Left ventricle myocardium inferior (tissue), 1 donor: ENCODE results near the gene PDE9A. TPM values are rescaled to one million over a fixed set of nuclear protein-coding genes. Genes with fewer than 3 reads are reported as not detected.
A peak's percentile ranks its signal among the peaks of the same experiment; 100 is the strongest.

Experiments
- DNase-seq: peaks from one replicate; pipeline ENCODE4 v3.0.0-alpha.2; 2020
- H3K27ac ChIP-seq: fragments of 200-600 bp; replicated peaks from 2 replicates; pipeline ENCODE4 v1.8.0; 2021
- H3K27me3 ChIP-seq: fragments of 200-600 bp; 2 replicates; pipeline ENCODE4 v1.8.0; 2021; ENCODE audit warnings: low read depth
- H3K36me3 ChIP-seq: fragments of 200-600 bp; 2 replicates; pipeline ENCODE4 v1.8.0; 2021
- H3K4me1 ChIP-seq: fragments of 200-600 bp; 2 replicates; pipeline ENCODE4 v1.8.0; 2021
- H3K4me3 ChIP-seq: fragments of 200-600 bp; 2 replicates; pipeline ENCODE4 v1.8.0; 2021; ENCODE audit warnings: mild to moderate bottlenecking, moderate library complexity
- H3K9me3 ChIP-seq: fragments of 200-600 bp; replicated peaks from 2 replicates; pipeline ENCODE4 v1.8.0; 2021
- CTCF ChIP-seq: fragments of 200-600 bp; IDR thresholded peaks from 2 replicates; pipeline ENCODE4 v1.8.0; 2021; ENCODE audit warnings: antibody characterized with exemption, mild to moderate bottlenecking, borderline replicate concordance
- intact Hi-C: fragments of 100-400 bp; cut with micrococcal nuclease; formaldehyde crosslinking; loops from one replicate; pipeline ENCODE4 v1.11.0; 2022
- total RNA-seq: library from RNA; stranded (reverse); fragmentation: NEBNext Ultra II Directional; extraction: Animal tissue kit (Norgen Biotek cat#: 25700); gene quantifications from one replicate; pipeline ENCODE4 v1.2.1, GENCODE V29; 2021
- donor health status: DM: no; HTN: yes; CAD: no; lungs with severe emphysema.

Gene PDE9A
- total RNA-seq, 1 donor from 2014 or later: 3.2 TPM

DNA sequence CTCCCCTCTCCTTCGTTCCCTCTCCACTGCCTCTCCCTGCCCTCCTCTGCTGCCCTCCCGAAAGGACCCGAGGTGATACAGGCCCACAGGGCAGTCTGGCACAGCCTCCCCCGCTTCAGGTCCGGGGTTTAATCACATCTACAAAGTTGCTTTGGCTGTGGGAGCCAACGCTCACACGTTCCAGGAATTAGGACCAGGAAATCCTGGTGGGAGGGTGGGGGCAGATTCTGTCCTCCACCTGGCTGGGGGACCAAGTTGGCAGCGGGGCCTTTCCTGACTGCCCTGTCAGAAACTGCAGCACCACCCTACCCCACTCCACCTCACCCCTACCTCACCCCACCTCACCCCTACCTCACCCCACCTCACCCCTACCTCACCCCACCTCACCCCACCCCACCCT, 130.9 kb downstream of the PDE9A start:
- Histone ChIP-seq H3K36me3 (no peaks in the 10 kb centered on the region), H3K27ac (peak overlapping the region; percentile 92), H3K4me3 (peak overlapping the region; percentile 39), H3K9me3 (peaks cover 9% of the 10 kb centered on the region), H3K4me1 (peaks cover 31% of the 10 kb centered on the region), H3K27me3 (peaks cover 72% of the 10 kb centered on the region)
- no peak for TF ChIP-seq CTCF
- intact Hi-C loops: no loop called here
- no peak for DNase-seq

DNA sequence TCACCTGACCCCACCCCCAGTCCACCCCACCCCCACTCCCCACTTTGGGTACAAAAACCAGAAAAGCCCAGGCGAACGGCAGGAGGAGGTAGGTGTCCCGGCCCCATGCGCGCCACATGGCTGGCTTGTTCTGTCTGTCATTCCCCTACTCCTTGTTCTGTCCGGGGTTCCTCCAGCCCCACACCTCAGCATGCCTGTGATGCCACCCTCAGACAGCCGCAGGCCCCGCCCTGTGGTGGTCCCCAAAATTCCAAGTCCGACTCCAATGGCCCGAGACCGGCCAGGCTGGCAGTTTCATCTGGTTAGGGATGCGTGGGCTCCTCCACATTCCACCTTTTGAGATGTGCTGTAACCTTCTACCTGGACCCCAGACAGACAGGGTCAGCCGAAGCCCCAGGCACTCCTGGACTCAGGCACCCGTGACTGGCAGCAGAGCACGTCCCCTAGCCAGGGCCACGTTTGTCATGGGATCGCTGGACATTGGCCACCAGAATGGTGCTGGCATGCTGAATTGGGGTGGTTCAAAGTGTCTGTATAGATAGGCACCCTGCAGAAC, 131.6 kb downstream of the PDE9A start:
- H3K9me3 ChIP-seq: peaks cover 9% of the 10 kb centered on the region
- TF ChIP-seq CTCF: no peak
- intact Hi-C loops: no loop called here
- no peak overlapping the region for H3K4me3 ChIP-seq
- no peak for DNase-seq
- H3K36me3 ChIP-seq: no peaks in the 10 kb centered on the region
- H3K4me1 ChIP-seq: peaks cover 31% of the 10 kb centered on the region
- no peak overlapping the region for H3K27ac ChIP-seq
- H3K27me3 ChIP-seq: peaks cover 65% of the 10 kb centered on the region

DNA sequence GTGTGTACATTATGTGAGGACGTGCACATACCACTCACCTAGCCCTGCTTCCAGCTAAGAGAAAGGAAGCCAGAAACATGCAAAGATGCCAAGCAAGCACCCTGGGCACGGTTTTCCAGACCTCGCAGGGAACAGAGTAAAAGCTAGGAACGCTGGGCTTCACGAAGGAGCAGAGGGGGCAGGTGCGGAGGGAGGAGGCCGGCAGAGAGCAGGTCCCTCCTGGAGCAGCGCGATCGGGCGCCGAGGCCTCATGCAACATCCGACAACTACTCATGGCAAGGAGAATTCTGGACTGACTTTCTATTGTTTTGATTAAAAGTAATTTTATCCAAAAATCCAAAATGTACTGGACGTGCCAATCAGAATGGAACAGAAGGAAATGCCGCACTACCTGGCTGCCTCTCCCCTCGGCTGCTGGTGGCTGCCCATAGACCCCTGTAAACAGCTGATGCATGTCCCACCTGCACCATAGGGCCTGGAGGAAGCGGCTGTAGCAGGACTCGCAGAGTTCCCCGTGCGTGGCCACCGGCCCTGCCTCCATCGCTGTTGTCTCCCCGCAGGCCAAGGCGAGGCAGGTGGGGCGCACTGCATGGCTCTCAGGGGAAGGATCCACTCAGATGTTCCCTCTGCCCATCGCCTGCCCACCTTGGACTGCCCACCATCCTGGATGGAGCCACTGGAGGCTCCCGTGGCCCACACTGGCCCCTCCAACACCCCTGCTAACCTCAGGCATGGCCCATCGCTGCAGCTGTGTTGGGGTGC, 132.4 kb downstream of the PDE9A start:
- no peak for DNase-seq
- TF ChIP-seq CTCF: no peak
- no peak overlapping the region for H3K27ac ChIP-seq
- peaks cover 28% of the 10 kb centered on the region for H3K4me1 ChIP-seq
- H3K36me3 ChIP-seq: no peaks in the 10 kb centered on the region
- intact Hi-C loops: no loop called here
- no peak overlapping the region for H3K4me3 ChIP-seq
- H3K9me3 ChIP-seq: peaks cover 9% of the 10 kb centered on the region
- peaks cover 57% of the 10 kb centered on the region for H3K27me3 ChIP-seq

- TF ChIP-seq CTCF: no peak
- intact Hi-C loops: no loop called here
- no peak for DNase-seq
- H3K27me3 ChIP-seq: peaks cover 58% of the 10 kb centered on the region
- no peaks in the 10 kb centered on the region for H3K36me3 ChIP-seq
- no peak overlapping the region for H3K4me3 ChIP-seq
- peaks cover 9% of the 10 kb centered on the region for H3K9me3 ChIP-seq
- peaks cover 18% of the 10 kb centered on the region for H3K4me1 ChIP-seq
- no peak overlapping the region for H3K27ac ChIP-seq
Observed at GRCh38 chr21:42786884-42787283, 133.5 kb downstream of the PDE9A start.

GRCh38 chr21:42787613-42788012, 134.2 kb downstream of the PDE9A start:
- H3K4me3 ChIP-seq: no peak overlapping the region
- no peaks in the 10 kb centered on the region for H3K36me3 ChIP-seq
- no peak for DNase-seq
- peaks cover 11% of the 10 kb centered on the region for H3K4me1 ChIP-seq
- intact Hi-C loops: no loop called here
- no peak for TF ChIP-seq CTCF
- peaks cover 9% of the 10 kb centered on the region for H3K9me3 ChIP-seq
- peaks cover 59% of the 10 kb centered on the region for H3K27me3 ChIP-seq
- H3K27ac ChIP-seq: no peak overlapping the region
